GM12878 (cell line): ENCODE measurements around the gene WDR43. TPM values are rescaled to one million over a fixed set of nuclear protein-coding genes. Genes with fewer than 3 reads are reported as not detected.
A peak's percentile ranks its signal among the peaks of the same experiment; 100 is the strongest.

Experiments
- BACH1 ChIP-seq: fragments of 450-650 bp; IDR thresholded peaks from 2 replicates; pipeline ENCODE4 v1.6.1; 2017; ENCODE audit warnings: mild to moderate bottlenecking, borderline replicate concordance
- CBFB ChIP-seq: IDR thresholded peaks from 2 replicates; pipeline ENCODE4 v1.6.1; 2016; ENCODE audit warnings: antibody characterized with exemption, low read depth
- CBX3 ChIP-seq: fragments of 200-600 bp; sonication (generic); IDR thresholded peaks from 2 replicates; pipeline ENCODE4 v1.6.1; 2016; ENCODE audit warnings: low read depth, borderline replicate concordance
- CHD2 ChIP-seq: IDR thresholded peaks from 2 replicates; pipeline ENCODE4 v1.6.1; 2011; ENCODE audit warnings: low read depth, low read length, improper control_type of control experiment, borderline replicate concordance
- CREB1 ChIP-seq: IDR thresholded peaks from 2 replicates; pipeline ENCODE4 v1.6.1; 2012; ENCODE audit warnings: low read depth, mild to moderate bottlenecking, inconsistent platforms
- DPF2 ChIP-seq: fragments of 450-650 bp; IDR thresholded peaks from 2 replicates; pipeline ENCODE4 v1.6.1; 2017; ENCODE audit warnings: mild to moderate bottlenecking
- EP300 ChIP-seq, 2 experiments: fragments of 150-350 bp in 1 of 2; IDR thresholded peaks; 2 replicates each; pipeline ENCODE4 v1.6.1; 2011 to 2012; ENCODE audit warnings: low read depth in 2 of 2, low read length in 2 of 2, borderline replicate concordance in 1 of 2, improper control_type of control experiment in 1 of 2, inconsistent platforms in 1 of 2; ENCODE audit not compliant: control insufficient read depth in 1 of 2
- GABPA ChIP-seq: IDR thresholded peaks from 2 replicates; pipeline ENCODE4 v1.6.1; 2014; ENCODE audit warnings: antibody characterized with exemption, low read depth, mild to moderate bottlenecking, inconsistent platforms
- JUNB ChIP-seq: IDR thresholded peaks from 2 replicates; pipeline ENCODE4 v1.6.1; 2016; ENCODE audit warnings: antibody characterized with exemption, mild to moderate bottlenecking
- KDM1A ChIP-seq: fragments of 200-600 bp; sonication (generic); IDR thresholded peaks from 2 replicates; pipeline ENCODE4 v1.6.1; 2016; ENCODE audit warnings: borderline replicate concordance
- MEF2A ChIP-seq: IDR thresholded peaks from 2 replicates; pipeline ENCODE4 v1.6.1; 2011; ENCODE audit warnings: low read depth, mild to moderate bottlenecking, low read length, moderate library complexity; ENCODE audit not compliant: insufficient read depth
- MTA3 ChIP-seq: IDR thresholded peaks from 2 replicates; pipeline ENCODE4 v1.6.1; 2012; ENCODE audit warnings: low read length, inconsistent platforms, borderline replicate concordance
- MYC ChIP-seq: IDR thresholded peaks from 2 replicates; pipeline ENCODE4 v1.6.1; 2011; ENCODE audit warnings: mild to moderate bottlenecking, low read length, moderate library complexity, inconsistent platforms; ENCODE audit not compliant: insufficient read depth, insufficient replicate concordance, insufficient read length, severe bottlenecking
- NFYB ChIP-seq: IDR thresholded peaks from 2 replicates; pipeline ENCODE4 v1.6.1; 2011; ENCODE audit warnings: low read depth, mild to moderate bottlenecking, low read length, improper control_type of control experiment, moderate library complexity; ENCODE audit not compliant: insufficient read depth
- NR2C1 ChIP-seq: fragments of 450-650 bp; IDR thresholded peaks from 2 replicates; pipeline ENCODE4 v1.6.1; 2017; ENCODE audit warnings: antibody characterized with exemption, mild to moderate bottlenecking, moderate library complexity
- NRF1 ChIP-seq: conservative IDR thresholded peaks from 2 replicates; pipeline ENCODE4 v1.6.1; 2011; ENCODE audit warnings: mild to moderate bottlenecking, low read depth, low read length, improper control_type of control experiment
- PBX3 ChIP-seq: IDR thresholded peaks from 2 replicates; pipeline ENCODE4 v1.6.1; 2011; ENCODE audit warnings: mild to moderate bottlenecking, low read depth, low read length, moderate library complexity; ENCODE audit not compliant: insufficient replicate concordance
- RFX5 ChIP-seq: IDR thresholded peaks from 2 replicates; pipeline ENCODE4 v1.6.1; 2011; ENCODE audit warnings: low read depth, low read length, improper control_type of control experiment
- SIN3A ChIP-seq: IDR thresholded peaks from 2 replicates; pipeline ENCODE4 v1.6.1; 2012; ENCODE audit warnings: low read depth, low read length, improper control_type of control experiment
- SMAD5 ChIP-seq: IDR thresholded peaks from 2 replicates; pipeline ENCODE4 v1.6.1; 2016; ENCODE audit warnings: antibody characterized with exemption, low read depth
- SREBF1 ChIP-seq: IDR thresholded peaks from 2 replicates; pipeline ENCODE4 v1.6.1; 2012; ENCODE audit warnings: mild to moderate bottlenecking, low read length
- STAT1 ChIP-seq: fragments of 450-650 bp; conservative IDR thresholded peaks from 2 replicates; pipeline ENCODE4 v1.6.1; 2014; ENCODE audit warnings: antibody characterized with exemption, mild to moderate bottlenecking
- TAF1 ChIP-seq: IDR thresholded peaks from 2 replicates; pipeline ENCODE4 v1.6.1; 2011; ENCODE audit warnings: mild to moderate bottlenecking, low read depth, low read length, borderline replicate concordance
- ZNF207 ChIP-seq: fragments of 450-650 bp; IDR thresholded peaks from 2 replicates; pipeline ENCODE4 v1.6.1; 2014; ENCODE audit warnings: antibody characterized with exemption, mild to moderate bottlenecking, borderline replicate concordance
- ZNF24 ChIP-seq: fragments of 450-650 bp; IDR thresholded peaks from 2 replicates; pipeline ENCODE4 v1.6.1; 2017; ENCODE audit warnings: antibody characterized with exemption, mild to moderate bottlenecking
- ZNF274 ChIP-seq: IDR thresholded peaks from one replicate; pipeline ENCODE4 v1.8.0; 2011; ENCODE audit not compliant: insufficient read length, insufficient read depth
- polyA plus RNA-seq, 11 experiments: library from polyadenylated mRNA; depleted of rRNA in 4 of 11; unstranded in 6 of 11; stranded (reverse) in 5 of 11; fragments of >200 nt; fragmentation: Nextera tagmentation in 4 of 11; fragmentation: Illumina TruSeq in 1 of 11; extraction: Ambion mirVana in 4 of 11; extraction: Trizol in 1 of 11; gene quantifications; 1 replicate in 1 of 11; 2 replicates in 10 of 11; pipeline versions ENCODE4 v1.2.1 to v1.2.3, GENCODE V29; 2011 to 2016; ENCODE audit warnings: inconsistent platforms in 2 of 11, missing spikeins in 2 of 11, low read depth in 1 of 11
- total RNA-seq, 4 experiments: library from RNA; depleted of rRNA in 3 of 4; stranded (reverse); fragments of >200 nt in 3 of 4; fragmentation: Illumina TruSeq in 1 of 4; extraction: Trizol in 1 of 4; gene quantifications; 2 replicates each; pipeline versions ENCODE4 v1.2.1 to v1.2.3, GENCODE V29; 2013 to 2021
- TF ChIP-seq, protein P1 (sequence below): fragments of 450-650 bp; IDR thresholded peaks from 2 replicates; pipeline ENCODE4 v1.6.1; 2017; ENCODE audit warnings: antibody characterized with exemption, mild to moderate bottlenecking, moderate library complexity
- TF ChIP-seq, protein P2 (sequence below): IDR thresholded peaks from 2 replicates; pipeline ENCODE4 v1.6.1; 2012; ENCODE audit warnings: low read depth, low read length, improper control_type of control experiment

WDR43 gene
- total and polyA plus RNA-seq, 10 of the 15 experiments (the other 5 are each of a cell fraction or from before 2014, with no cell fraction given): 39.3 to 153 (median 81.9) TPM

DNA sequence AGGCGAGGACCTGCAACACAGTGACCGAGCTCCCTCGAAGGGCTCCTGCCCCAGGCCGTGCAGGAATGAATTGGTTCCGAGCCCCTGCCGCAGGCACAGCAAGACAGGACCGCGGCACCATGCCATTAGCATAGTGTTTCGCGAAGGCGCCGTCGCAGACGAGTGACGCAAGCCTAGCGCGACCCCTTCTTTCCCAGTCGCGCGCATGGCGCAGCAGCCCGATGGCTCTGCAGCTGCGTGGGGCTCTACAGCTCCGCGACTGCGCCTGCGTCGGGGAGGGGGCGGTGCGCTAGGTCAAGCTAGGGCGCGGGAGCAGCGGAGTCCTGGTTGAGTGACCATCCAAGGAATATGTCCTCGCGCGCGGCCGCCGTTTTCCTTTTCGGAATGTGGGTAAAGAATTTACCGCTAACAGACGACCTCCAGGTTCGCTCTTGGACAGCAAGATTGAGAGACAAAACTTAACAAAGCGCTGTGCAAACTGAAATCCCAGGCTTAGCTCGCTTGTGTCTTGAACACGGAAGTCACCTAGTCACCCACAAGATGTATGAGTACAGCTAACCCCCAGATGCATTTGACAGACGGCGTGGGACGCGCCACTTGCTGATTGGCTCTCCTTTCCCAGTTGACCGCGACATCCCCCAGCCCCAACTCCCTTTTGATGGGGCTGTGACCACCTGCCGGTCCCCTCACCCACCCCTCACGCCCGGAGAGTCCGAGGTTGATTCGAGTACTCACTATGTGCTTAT lies 24.1 kb upstream of the WDR43 start, which contains the start of gene TRMT61B (continued):
- peak; percentile 55; the same call in 1 of the 2 replicates for TF ChIP-seq RFX5
- TF ChIP-seq, protein P1, sequence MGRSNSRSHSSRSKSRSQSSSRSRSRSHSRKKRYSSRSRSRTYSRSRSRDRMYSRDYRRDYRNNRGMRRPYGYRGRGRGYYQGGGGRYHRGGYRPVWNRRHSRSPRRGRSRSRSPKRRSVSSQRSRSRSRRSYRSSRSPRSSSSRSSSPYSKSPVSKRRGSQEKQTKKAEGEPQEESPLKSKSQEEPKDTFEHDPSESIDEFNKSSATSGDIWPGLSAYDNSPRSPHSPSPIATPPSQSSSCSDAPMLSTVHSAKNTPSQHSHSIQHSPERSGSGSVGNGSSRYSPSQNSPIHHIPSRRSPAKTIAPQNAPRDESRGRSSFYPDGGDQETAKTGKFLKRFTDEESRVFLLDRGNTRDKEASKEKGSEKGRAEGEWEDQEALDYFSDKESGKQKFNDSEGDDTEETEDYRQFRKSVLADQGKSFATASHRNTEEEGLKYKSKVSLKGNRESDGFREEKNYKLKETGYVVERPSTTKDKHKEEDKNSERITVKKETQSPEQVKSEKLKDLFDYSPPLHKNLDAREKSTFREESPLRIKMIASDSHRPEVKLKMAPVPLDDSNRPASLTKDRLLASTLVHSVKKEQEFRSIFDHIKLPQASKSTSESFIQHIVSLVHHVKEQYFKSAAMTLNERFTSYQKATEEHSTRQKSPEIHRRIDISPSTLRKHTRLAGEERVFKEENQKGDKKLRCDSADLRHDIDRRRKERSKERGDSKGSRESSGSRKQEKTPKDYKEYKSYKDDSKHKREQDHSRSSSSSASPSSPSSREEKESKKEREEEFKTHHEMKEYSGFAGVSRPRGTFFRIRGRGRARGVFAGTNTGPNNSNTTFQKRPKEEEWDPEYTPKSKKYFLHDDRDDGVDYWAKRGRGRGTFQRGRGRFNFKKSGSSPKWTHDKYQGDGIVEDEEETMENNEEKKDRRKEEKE: no peak
- TF ChIP-seq CBX3: no peak
- peak; percentile 94; the same call in 1 of the 2 replicates for TF ChIP-seq ZNF207
- TF ChIP-seq ZNF274: no peak
- no peak for TF ChIP-seq ZNF24
- peak; percentile 72 for TF ChIP-seq NFYB
- peak; percentile 76; the same call in 1 of the 2 replicates for TF ChIP-seq STAT1
- peak; percentile 45; the same call in 1 of the 2 replicates for TF ChIP-seq SMAD5
- TF ChIP-seq BACH1: no peak
- TF ChIP-seq MTA3: no peak
- no peak for TF ChIP-seq GABPA
- TF ChIP-seq, protein P2, sequence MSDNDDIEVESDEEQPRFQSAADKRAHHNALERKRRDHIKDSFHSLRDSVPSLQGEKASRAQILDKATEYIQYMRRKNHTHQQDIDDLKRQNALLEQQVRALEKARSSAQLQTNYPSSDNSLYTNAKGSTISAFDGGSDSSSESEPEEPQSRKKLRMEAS: peak; percentile 98
- peak; percentile 70; the same call in 1 of the 2 replicates for TF ChIP-seq SREBF1
- TF ChIP-seq DPF2: no peak; the same call in 1 of the 2 replicates
- TF ChIP-seq NRF1: peak; percentile 92
- TF ChIP-seq JUNB: no peak
- peak; percentile 79; the same call in 1 of the 2 replicates for TF ChIP-seq CHD2
- no peak; the same call in 1 of the 2 replicates for TF ChIP-seq CBFB
- no peak for TF ChIP-seq EP300 (IDR thresholded peaks at IDR 0.05; ENCODE audit: borderline replicate concordance in 1 of 2, control insufficient read depth in 1 of 2, low read depth in 2 of 2, low read length in 2 of 2)
- peak; percentile 100 for TF ChIP-seq CREB1
- peak; percentile 66 for TF ChIP-seq NR2C1
- peak; percentile 1; the same call in 1 of the 2 replicates for TF ChIP-seq TAF1
- peak; percentile 77 for TF ChIP-seq MYC
- peak; percentile 96 for TF ChIP-seq SIN3A
- TF ChIP-seq MEF2A: peak; percentile 52; the same call in 1 of the 2 replicates
- TF ChIP-seq PBX3: peak; percentile 55
- TF ChIP-seq KDM1A: no peak
